SK-N-SH treated with all-trans-retinoic acid at 6 μM for 48 hours (cell line): ENCODE measurements around the gene EBLN2.

Experiments used
- CSDC2 ChIP-seq: fragments of 250-450 bp; sonication (Bioruptor Pico); IDR thresholded peaks from 2 replicates; pipeline ENCODE4 v1.5.0; 2020; ENCODE audit warnings: mild to moderate bottlenecking, moderate library complexity
- GLIS3 ChIP-seq: fragments of 250-450 bp; sonication (Bioruptor Pico); IDR thresholded peaks from 2 replicates; pipeline ENCODE4 v1.5.0; 2020; ENCODE audit warnings: mild to moderate bottlenecking, moderate library complexity
- ISL1 ChIP-seq: fragments of 250-450 bp; sonication (Bioruptor Pico); IDR thresholded peaks from 2 replicates; pipeline ENCODE4 v2.1.2; 2022; ENCODE audit warnings: mild to moderate bottlenecking, moderate library complexity
- RARB ChIP-seq: fragments of 250-450 bp; sonication (Bioruptor Pico); IDR thresholded peaks from 2 replicates; pipeline ENCODE4 v1.8.0; 2021; ENCODE audit warnings: mild to moderate bottlenecking, moderate library complexity
- TOX ChIP-seq: fragments of 250-450 bp; sonication (Bioruptor Pico); IDR thresholded peaks from 2 replicates; pipeline ENCODE4 v1.8.0; 2021; ENCODE audit warnings: mild to moderate bottlenecking, moderate library complexity, borderline replicate concordance
- ZC3H10 ChIP-seq: fragments of 250-450 bp; sonication (Bioruptor Pico); IDR thresholded peaks from 2 replicates; pipeline ENCODE4 v1.5.1; 2021; ENCODE audit warnings: mild to moderate bottlenecking, moderate library complexity
- ZFP3 ChIP-seq: fragments of 250-450 bp; sonication (Bioruptor Pico); IDR thresholded peaks from 2 replicates; pipeline ENCODE4 v1.5.0; 2020; ENCODE audit warnings: mild to moderate bottlenecking, moderate library complexity
- ZFP30 ChIP-seq: fragments of 450-650 bp; formaldehyde crosslinking; IDR thresholded peaks from 2 replicates; pipeline ENCODE4 v1.5.0; 2022; ENCODE audit warnings: mild to moderate bottlenecking, moderate library complexity
- ZNF70 ChIP-seq: fragments of 450-650 bp; formaldehyde crosslinking; IDR thresholded peaks from 2 replicates; pipeline ENCODE4 v1.5.0; 2020; ENCODE audit warnings: mild to moderate bottlenecking, moderate library complexity
- ZNF8 ChIP-seq: fragments of 450-650 bp; formaldehyde crosslinking; IDR thresholded peaks from 2 replicates; pipeline ENCODE4 v1.5.0; 2020; ENCODE audit warnings: mild to moderate bottlenecking, moderate library complexity
- TF ChIP-seq, protein P1 (sequence below): fragments of 250-450 bp; sonication (Bioruptor Pico); IDR thresholded peaks from 2 replicates; pipeline ENCODE4 v1.5.0; 2020; ENCODE audit warnings: mild to moderate bottlenecking, moderate library complexity
- TF ChIP-seq, protein P2 (sequence below): fragments of 250-450 bp; sonication (Bioruptor Pico); IDR thresholded peaks from 2 replicates; pipeline ENCODE4 v1.5.1; 2020; ENCODE audit warnings: low read depth, mild to moderate bottlenecking, moderate library complexity
- TF ChIP-seq, protein P3 (sequence below): fragments of 250-450 bp; sonication (Bioruptor Pico); IDR thresholded peaks from 2 replicates; pipeline ENCODE4 v1.8.0; 2020; ENCODE audit warnings: mild to moderate bottlenecking, moderate library complexity, borderline replicate concordance

DNA sequence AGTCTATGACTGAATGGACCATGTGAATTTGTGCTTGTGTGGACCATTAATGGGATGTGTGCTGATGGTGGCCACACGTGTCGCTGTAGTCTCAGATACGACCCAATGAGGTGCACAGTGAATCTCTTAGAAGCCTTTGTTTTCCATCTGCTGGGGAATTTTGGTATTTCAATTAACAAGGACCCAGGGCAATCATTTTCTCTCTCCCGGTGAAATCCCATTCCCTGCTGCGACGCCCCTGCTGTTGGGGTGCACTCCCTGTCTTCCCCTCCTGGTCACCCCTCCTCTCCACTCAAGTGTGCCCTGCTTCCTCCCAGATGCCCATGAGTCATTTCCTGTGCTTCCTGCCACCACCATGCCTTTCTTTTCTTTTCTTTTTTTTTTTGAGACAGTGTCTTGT, 32.7 kb downstream of the EBLN2 start:
- TF ChIP-seq ZFP3 (CRISPR knock-in tag) (no peak), ISL1 (no peak), ZNF70 (CRISPR knock-in tag) (no peak), CSDC2 (CRISPR knock-in tag) (no peak), ZNF8 (CRISPR knock-in tag) (no peak), RARB (CRISPR knock-in tag) (no peak), ZFP30 (CRISPR knock-in tag) (no peak), ZC3H10 (no peak), GLIS3 (CRISPR knock-in tag) (no peak), TOX (no peak)
- TF ChIP-seq, protein P1, sequence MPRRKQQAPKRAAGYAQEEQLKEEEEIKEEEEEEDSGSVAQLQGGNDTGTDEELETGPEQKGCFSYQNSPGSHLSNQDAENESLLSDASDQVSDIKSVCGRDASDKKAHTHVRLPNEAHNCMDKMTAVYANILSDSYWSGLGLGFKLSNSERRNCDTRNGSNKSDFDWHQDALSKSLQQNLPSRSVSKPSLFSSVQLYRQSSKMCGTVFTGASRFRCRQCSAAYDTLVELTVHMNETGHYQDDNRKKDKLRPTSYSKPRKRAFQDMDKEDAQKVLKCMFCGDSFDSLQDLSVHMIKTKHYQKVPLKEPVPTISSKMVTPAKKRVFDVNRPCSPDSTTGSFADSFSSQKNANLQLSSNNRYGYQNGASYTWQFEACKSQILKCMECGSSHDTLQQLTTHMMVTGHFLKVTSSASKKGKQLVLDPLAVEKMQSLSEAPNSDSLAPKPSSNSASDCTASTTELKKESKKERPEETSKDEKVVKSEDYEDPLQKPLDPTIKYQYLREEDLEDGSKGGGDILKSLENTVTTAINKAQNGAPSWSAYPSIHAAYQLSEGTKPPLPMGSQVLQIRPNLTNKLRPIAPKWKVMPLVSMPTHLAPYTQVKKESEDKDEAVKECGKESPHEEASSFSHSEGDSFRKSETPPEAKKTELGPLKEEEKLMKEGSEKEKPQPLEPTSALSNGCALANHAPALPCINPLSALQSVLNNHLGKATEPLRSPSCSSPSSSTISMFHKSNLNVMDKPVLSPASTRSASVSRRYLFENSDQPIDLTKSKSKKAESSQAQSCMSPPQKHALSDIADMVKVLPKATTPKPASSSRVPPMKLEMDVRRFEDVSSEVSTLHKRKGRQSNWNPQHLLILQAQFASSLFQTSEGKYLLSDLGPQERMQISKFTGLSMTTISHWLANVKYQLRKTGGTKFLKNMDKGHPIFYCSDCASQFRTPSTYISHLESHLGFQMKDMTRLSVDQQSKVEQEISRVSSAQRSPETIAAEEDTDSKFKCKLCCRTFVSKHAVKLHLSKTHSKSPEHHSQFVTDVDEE (CRISPR knock-in tag): no peak
- TF ChIP-seq, protein P2, sequence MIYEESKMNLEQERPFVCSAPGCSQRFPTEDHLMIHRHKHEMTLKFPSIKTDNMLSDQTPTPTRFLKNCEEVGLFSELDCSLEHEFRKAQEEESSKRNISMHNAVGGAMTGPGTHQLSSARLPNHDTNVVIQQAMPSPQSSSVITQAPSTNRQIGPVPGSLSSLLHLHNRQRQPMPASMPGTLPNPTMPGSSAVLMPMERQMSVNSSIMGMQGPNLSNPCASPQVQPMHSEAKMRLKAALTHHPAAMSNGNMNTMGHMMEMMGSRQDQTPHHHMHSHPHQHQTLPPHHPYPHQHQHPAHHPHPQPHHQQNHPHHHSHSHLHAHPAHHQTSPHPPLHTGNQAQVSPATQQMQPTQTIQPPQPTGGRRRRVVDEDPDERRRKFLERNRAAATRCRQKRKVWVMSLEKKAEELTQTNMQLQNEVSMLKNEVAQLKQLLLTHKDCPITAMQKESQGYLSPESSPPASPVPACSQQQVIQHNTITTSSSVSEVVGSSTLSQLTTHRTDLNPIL (CRISPR knock-in tag): no peak
- TF ChIP-seq, protein P3, sequence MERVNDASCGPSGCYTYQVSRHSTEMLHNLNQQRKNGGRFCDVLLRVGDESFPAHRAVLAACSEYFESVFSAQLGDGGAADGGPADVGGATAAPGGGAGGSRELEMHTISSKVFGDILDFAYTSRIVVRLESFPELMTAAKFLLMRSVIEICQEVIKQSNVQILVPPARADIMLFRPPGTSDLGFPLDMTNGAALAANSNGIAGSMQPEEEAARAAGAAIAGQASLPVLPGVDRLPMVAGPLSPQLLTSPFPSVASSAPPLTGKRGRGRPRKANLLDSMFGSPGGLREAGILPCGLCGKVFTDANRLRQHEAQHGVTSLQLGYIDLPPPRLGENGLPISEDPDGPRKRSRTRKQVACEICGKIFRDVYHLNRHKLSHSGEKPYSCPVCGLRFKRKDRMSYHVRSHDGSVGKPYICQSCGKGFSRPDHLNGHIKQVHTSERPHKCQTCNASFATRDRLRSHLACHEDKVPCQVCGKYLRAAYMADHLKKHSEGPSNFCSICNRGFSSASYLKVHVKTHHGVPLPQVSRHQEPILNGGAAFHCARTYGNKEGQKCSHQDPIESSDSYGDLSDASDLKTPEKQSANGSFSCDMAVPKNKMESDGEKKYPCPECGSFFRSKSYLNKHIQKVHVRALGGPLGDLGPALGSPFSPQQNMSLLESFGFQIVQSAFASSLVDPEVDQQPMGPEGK (CRISPR knock-in tag): no peak
